ENCODE measurements around the gene ITGA11. TPM values are rescaled to one million over a fixed set of nuclear protein-coding genes. Genes with fewer than 3 reads are reported as not detected.

ITGA11 gene
- total RNA-seq, 1 donor from 2014 or later, result 6.0 TPM

GRCh38 chr15:68396068-68396467 lies 35.9 kb downstream of the ITGA11 start:
- DNase-seq (ENCODE audit: low read depth in 2 of 2), result no peak

DNA sequence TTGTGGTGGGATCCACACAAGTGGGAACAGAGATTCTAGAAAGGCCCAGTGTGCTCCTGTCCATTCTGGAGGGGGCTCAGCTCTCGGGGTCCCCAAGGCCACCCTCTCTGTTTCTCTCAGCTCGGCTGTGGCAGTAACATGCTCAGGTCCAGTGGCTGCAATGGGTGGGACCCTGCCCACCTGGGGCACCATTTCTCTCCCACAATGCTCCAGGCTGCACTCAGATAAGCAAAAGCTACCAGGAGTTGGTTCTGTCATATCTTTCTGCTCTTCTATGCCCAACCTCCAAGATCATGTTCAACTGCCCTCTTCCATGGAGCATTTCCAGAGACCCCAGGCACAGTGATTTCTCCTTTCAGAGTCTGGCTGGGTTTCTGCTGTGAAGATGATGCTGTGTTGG lies 40.8 kb downstream of the ITGA11 start:
- DNase-seq (ENCODE audit: low read depth in 2 of 2), result no peak

DNA sequence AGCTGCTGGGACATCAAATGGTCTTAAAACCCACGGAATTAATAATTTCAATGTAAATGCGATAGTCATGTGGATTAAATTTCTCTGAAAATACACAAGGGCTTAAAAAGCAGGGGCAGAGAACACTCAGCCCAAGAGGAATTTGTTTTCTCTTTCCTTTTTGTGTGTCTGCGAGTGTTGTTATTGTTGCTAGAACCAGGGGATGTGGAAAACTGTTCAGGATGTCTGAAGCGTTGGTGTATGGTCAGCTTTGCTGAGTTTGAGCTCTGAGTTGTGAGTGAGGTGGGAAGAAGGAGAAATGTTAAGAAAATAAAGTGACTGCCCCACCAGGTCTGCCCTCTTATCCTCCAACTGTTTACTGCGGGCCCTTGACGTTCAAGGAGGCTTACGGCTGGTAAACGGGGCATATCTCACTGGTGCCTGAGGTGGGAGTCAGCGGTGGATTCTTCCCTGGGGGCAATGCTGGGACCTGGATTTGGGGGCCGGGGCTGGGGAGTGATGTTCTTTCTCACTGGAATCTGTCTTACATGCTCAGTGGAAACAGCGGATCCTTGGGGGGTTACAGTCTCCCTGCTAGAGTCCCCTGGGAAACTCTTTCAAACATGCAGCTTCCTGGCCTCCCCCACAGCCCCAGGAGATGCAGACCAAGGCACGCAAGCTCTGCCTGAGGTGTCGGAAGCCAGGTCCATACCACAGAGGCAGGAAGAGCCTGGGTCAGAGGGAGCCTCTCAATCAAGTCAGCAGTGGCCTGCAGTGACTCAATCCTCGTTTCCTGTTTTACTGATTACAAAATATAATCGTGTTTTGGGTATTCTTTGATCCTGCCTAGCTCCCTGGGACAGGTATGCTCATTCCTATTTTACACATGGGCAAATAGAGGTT lies 41.8 kb downstream of the ITGA11 start:
- peak; percentile 57 to 94 for DNase-seq (ENCODE audit: low read depth in 2 of 2)

- DNase-seq (ENCODE audit: low read depth in 2 of 2), result no peak
Measured at GRCh38 chr15:68389041-68389930, 42.7 kb downstream of the ITGA11 start.

- DNase-seq (ENCODE audit: low read depth in 2 of 2), result no peak
Measured at GRCh38 chr15:68387381-68388143, 44.4 kb downstream of the ITGA11 start.

DNA sequence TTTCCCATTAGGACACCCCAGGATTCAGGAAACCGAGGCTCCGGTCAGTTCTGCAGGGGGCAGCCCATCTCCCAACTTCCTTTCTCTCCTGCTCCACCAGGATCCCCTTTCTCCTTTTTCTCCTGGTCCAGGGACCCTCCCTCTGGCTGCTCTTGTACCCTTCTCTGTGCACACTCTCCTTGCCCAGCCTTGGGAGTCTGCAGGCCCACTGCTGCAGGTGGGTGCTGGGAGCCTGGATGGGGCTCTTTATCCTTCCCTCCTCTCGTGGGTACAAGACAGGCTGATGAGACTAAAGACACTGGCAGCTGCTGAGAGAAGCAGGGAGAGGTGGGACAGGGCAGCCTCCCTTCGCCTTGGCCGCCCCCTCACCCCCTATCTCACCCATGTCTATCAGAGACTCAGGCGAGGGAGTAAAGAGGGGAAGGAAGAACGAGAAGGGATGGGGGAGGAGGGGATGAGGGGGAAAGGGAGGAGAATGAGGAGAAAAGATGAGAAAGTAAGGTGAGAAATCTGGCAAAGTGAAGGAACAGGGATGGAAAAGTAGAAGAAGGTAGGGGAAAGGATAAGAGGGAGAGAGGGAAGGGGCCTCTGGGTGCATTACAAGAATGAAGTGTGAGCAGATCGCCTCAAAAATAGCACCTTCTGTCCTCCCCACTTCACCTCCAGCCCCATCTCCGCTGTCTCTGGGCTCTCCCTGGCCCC lies 45.2 kb downstream of the ITGA11 start:
- no peak for DNase-seq (ENCODE audit: low read depth in 2 of 2)

DNA sequence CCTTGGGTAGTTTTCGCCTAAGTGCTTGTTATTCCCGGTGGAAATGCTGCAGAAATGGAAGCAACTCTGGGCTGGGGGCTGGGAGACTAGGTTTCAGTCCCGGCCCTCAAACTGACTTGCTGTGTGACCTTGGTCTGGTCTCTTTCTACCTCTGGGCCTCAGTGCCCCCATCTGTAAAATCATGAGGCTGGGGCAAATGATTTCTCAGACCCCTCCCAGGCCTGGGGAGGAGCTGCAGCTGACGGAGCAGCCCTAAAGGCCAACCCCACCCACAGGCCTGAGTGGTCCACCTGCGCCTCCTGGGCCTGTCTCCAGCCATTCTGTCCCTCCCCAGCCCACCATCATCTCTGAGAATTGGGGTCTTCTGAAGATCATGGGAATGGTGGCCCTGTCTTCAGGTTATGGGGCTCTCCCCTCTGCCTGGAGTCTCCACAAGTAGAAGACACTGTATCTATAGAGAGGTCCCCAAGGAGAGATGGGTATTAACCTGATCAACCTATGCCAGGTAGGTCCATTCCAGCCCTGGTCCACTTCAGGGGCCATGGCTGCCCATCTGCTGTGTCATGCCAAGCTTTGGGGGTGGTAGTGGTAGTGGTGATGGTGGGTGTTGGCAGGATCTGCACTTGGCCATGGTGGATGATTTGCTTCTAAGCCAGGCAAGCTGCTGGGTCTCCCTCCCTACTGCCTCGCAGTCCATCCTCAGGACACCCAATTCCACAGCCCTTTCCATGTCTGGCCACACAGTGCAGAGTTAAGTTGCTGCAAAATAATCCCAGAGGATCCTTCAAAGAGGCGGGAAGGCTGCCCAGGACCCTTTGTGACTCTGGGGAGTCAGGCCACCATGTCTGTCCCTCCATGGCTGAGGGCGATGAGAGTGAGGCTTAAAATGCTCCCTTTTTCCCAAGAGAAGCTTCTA lies 46.0 kb downstream of the ITGA11 start:
- no peak for DNase-seq (ENCODE audit: low read depth in 2 of 2)

DNA sequence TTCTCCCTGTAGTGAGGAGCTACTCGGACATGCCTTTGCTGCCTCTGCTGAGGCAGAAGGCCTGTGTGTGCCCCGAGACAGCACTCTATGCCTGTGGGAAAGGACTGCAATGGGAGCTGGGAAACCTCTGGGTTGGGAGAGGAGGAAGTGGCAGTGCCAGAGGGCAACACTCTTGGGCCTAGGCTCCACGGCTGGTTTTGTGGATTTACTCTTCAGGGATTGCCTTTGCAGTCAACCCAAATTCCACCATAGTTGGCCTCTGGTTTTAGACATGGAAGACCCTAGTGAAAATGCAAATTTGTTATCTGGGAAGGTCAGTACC lies 46.8 kb downstream of the ITGA11 start:
- DNase-seq (ENCODE audit: low read depth in 2 of 2), result no peak

- DNase-seq (ENCODE audit: low read depth in 2 of 2), result peak; percentile 78 to 94
Measured at GRCh38 chr15:68384451-68385239, 47.3 kb downstream of the ITGA11 start.

DNA sequence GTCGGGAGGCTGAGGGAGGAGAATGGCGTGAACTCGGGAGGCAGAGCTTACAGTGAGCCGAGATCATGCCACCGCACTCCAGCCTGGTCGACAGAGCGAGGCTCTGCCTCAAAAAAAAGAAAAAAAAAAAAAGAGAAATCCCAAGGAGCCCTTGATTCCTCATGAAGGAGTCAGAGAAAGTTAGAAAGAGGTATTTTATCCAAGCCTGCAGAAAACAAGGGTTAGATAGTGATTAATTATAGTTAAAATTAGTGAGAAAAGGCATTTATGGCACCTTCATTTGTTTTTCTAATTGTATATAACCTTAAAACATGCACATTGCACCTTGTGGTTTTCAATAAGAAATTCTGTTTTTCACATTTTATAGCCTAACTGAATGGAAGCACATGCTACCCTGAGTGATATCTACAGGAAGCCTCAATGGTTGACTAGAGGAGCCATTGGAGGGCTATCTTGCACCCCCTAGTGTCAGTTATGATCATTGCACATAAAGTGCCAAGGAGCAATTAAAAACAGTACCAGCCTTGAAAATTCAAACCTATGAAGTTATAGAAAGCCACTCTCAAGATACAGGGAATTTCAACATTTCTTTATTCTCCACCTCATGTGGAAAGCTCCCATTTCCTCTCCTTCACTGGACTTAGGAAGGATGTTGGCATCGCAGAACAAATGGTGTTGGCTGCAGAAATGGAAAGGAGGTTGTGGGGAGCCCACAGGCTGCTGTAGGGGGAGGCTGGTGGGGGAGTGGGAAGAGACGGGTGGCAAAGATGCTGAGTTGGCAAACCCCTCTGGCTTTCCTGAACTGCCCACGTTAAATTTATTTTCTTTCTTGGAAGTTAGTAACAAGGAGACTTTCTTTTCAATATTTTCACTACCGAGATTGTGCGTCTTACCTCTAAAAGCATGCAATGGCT lies 48.5 kb downstream of the ITGA11 start:
- peak; percentile 50 to 70 for DNase-seq (ENCODE audit: low read depth in 2 of 2)

GRCh38 chr15:68382286-68383007 lies 49.5 kb downstream of the ITGA11 start:
- DNase-seq (ENCODE audit: low read depth in 2 of 2), result no peak

DNA sequence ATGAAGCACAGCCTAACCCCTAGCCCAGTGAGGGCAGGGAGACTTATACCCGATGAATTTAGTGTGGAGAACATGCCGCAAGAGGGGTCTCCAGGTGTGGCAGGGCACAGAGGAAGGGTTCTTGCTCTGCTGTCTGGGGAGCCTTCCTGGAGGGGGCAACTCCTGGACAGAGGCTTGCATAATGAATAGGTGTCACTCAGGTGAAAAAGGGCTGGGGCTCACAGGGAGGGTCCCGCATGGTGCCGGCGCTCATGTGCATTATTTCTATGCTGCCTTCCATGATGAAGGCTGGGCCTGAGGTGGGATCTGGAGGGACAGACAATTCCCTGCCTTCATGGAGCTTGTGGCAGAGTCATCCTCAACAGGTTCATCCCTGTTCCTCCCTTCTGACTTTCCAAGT lies 51.5 kb downstream of the ITGA11 start:
- no peak for DNase-seq (ENCODE audit: low read depth in 2 of 2)

GRCh38 chr15:68379759-68380290 lies 52.1 kb downstream of the ITGA11 start:
- peak in 1 of 2 donors; percentile 83 for DNase-seq (ENCODE audit: low read depth in 2 of 2)

DNA sequence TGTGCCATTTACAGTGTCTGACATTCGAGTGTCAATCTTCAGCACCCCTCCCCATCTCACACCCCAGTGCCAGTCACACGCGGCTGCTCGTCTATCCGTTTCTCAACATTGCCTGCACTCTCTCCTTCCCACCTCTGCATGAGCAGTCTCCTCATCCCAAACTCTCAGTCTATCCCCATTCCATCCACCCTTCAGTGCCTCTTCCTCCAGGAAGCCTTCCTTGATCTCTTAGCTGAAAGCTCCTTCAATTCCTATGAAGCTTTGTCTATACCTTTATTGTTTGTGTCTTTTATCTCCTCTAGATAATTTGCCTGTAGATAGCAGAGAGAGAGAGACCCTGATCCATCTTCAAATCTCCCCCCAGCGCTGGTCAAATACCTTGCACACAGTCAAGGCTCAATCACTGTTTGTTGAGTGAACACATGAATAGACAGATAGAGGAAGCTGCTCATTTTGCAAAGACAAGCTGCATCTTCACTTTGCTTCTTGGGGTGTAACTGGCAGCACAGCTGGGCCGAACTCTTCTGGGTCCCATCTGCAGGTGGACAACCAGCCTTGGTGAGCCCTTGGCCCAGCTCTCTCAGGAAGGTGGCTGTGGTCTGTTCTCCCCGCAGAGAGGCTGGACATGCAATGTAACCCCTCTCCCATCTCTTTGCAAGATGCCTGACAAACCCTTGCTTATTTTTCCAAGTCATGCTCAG lies 52.8 kb downstream of the ITGA11 start:
- DNase-seq (ENCODE audit: low read depth in 2 of 2), result no peak

GRCh38 chr15:68378595-68378994 lies 53.4 kb downstream of the ITGA11 start:
- no peak for DNase-seq (ENCODE audit: low read depth in 2 of 2)

- no peak for DNase-seq (ENCODE audit: low read depth in 2 of 2)
Measured at GRCh38 chr15:68377766-68378165, 54.2 kb downstream of the ITGA11 start.

Measured in dermis microvascular lymphatic vessel endothelial cell (primary cell).